ENCODE data around the gene GLUD1.
"Not testable (repeated sequence)": the region's sequence is repeated elsewhere in the genome, so short reads cannot be mapped to it uniquely, and the experiment has no call there.

DNA sequence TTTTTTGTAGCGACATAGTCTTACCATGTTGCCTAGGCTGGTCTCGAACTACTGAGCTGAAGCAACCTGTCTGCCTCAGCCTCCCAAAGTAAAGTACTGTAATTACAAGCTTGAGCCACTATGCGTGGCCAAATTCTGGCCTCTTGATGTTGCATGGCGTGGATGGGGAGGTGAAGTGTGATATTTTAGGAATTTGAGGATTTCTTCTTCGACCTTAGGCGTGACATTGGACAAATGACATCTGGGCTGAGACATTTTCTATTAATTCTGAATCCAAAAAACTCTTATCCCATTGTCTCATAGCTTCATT is 48.4 kb upstream of the GLUD1 start:
- TF ChIP-seq, protein P1, sequence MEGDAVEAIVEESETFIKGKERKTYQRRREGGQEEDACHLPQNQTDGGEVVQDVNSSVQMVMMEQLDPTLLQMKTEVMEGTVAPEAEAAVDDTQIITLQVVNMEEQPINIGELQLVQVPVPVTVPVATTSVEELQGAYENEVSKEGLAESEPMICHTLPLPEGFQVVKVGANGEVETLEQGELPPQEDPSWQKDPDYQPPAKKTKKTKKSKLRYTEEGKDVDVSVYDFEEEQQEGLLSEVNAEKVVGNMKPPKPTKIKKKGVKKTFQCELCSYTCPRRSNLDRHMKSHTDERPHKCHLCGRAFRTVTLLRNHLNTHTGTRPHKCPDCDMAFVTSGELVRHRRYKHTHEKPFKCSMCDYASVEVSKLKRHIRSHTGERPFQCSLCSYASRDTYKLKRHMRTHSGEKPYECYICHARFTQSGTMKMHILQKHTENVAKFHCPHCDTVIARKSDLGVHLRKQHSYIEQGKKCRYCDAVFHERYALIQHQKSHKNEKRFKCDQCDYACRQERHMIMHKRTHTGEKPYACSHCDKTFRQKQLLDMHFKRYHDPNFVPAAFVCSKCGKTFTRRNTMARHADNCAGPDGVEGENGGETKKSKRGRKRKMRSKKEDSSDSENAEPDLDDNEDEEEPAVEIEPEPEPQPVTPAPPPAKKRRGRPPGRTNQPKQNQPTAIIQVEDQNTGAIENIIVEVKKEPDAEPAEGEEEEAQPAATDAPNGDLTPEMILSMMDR (IDR thresholded peaks at IDR 0.05; ENCODE audit: low read depth, low read length, poor library complexity, severe bottlenecking), result not testable (repeated sequence)
- TF ChIP-seq EZH2phosphoT487 (IDR thresholded peaks at IDR 0.05; ENCODE audit: borderline replicate concordance, low read length), result not testable (repeated sequence)
